T-helper 2 cell treated with Interferon-gamma antibody and Interleukin-4, amounts not matched to agents 5 μg/mL and 100 μg/mL, for 36 hours (primary cell): ENCODE results near the gene FAM98A.
A peak's percentile ranks its signal among the peaks of the same experiment; 100 is the strongest.

Source experiments
- DNase-seq: peaks from one replicate; pipeline ENCODE4 v3.0.0; 2021; ENCODE audit warnings: low spot score
- H3K27ac Mint-ChIP-seq: one replicate; pipeline ENCODE4 v1.8.0; 2021; ENCODE audit warnings: mild to moderate bottlenecking, mixed read lengths
- H3K27me3 Mint-ChIP-seq: one replicate; pipeline ENCODE4 v1.8.0; 2021; ENCODE audit warnings: low read depth, mixed read lengths
- H3K36me3 Mint-ChIP-seq: one replicate; pipeline ENCODE4 v1.8.0; 2021; ENCODE audit warnings: low read depth, mixed read lengths
- H3K4me1 Mint-ChIP-seq: one replicate; pipeline ENCODE4 v1.8.0; 2021; ENCODE audit warnings: low read depth, mixed read lengths
- H3K4me3 Mint-ChIP-seq: one replicate; pipeline ENCODE4 v1.8.0; 2022; ENCODE audit warnings: mild to moderate bottlenecking, moderate library complexity, mixed read lengths
- H3K9me3 Mint-ChIP-seq: one replicate; pipeline ENCODE4 v1.8.0; 2021; ENCODE audit warnings: mixed read lengths

Gene FAM98A

DNA sequence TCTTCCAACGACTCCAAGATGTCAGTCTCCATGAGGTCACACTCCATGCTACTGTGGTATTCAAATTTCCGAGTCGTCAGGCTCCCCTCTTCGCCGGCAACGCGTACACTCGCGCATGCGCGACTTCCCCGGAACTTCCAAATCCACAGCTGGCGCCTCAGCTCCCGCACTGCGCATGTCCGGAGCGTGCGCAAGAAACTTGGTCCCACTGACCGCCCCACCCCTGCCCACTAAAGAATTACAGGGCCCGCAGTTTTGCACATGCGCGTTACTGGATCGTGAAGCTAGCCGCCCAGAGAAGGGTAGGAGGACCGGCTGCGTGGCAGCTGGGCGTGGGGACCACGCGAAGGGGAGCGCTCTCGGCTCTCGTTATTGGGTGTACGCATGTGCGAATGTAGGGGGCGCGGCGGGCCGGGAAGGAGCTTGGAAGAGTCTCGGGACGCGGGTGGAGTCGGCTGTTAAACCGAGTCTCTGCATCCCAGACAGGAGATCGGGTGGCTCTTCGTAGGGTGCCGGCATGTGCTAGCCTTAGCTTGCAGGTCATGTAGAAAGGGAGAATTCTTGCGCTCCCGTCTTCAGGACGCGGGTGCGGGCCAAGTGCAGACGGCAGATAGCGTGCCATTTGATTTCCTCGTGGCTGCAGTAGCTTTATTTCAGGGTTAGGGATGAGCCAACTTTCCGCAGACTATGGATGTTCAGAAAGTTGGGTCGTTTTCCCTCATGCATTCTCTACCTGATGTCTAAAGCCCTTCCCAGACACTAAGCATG lies at the start of gene FAM98A:
Gene FAM98A, minus strand, starts transcription at position 125 of the 768 bp plus-strand sequence. Its CDS starts 78 bp downstream, at position 47.
- Mint-ChIP-seq H3K4me3 (peak within 1 kb of the TSS; percentile 96), H3K36me3 (peaks cover 9% of the 10 kb centered on the region)

DNA sequence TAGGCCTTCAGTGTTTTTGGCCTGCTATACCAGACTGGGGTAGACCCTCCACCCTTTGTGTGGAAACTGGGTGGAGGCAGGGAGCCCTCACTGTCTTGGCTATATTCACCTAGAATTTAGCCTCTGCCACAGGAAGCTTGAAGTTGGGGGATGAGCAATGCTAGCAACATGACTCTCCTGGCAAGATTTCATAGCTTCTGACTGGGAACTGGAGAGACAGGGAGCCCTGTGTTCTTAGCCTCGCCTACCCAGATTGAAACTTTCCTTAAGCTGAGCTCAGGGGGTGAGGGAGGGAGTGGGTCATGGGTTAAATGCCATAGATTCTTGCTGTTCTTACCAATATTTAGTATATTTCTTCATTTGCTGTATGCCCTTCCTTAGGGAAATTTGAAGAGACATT lies 46.8 kb upstream of the FAM98A start:
- Mint-ChIP-seq H3K4me3 (no peak overlapping the region), H3K27me3 (no peaks in the 10 kb centered on the region), H3K27ac (no peak overlapping the region), H3K36me3 (no peaks in the 10 kb centered on the region), H3K4me1 (no peaks in the 10 kb centered on the region), H3K9me3 (peaks cover 5% of the 10 kb centered on the region)
- no peak for DNase-seq

More for the DNA sequence above, at the start of gene FAM98A:
- Mint-ChIP-seq H3K9me3 (no peaks in the 10 kb centered on the region), H3K27me3 (peaks cover 5% of the 10 kb centered on the region), H3K4me1 (peaks cover 27% of the 10 kb centered on the region), H3K27ac (peak within 1 kb of the TSS; percentile 94)
- DNase-seq, result peak; percentile 99

DNA sequence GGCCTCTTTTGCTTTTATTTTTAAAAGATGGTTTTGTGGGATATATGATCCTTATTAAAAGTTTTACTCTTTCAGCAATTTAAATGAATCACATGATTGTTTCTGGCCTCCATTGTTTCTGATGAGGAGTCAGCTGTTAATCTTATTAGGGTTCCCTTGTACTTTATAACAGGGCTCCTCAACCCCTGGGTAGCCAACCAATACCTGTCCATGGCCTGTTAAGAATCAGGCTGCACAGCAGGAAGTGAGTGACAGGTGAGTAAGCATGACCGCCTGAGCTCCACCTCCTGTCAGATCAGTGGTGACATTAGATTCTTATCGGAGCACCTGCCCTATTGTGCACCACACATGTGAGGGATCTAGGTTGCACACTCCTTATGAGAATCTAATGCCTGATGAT lies 45.1 kb upstream of the FAM98A start:
- H3K27me3 Mint-ChIP-seq, result no peaks in the 10 kb centered on the region
- H3K9me3 Mint-ChIP-seq, result peaks cover 5% of the 10 kb centered on the region
- no peak overlapping the region for H3K4me3 Mint-ChIP-seq
- H3K36me3 Mint-ChIP-seq, result no peaks in the 10 kb centered on the region
- H3K4me1 Mint-ChIP-seq, result no peaks in the 10 kb centered on the region
- no peak for DNase-seq
- H3K27ac Mint-ChIP-seq, result no peak overlapping the region

DNA sequence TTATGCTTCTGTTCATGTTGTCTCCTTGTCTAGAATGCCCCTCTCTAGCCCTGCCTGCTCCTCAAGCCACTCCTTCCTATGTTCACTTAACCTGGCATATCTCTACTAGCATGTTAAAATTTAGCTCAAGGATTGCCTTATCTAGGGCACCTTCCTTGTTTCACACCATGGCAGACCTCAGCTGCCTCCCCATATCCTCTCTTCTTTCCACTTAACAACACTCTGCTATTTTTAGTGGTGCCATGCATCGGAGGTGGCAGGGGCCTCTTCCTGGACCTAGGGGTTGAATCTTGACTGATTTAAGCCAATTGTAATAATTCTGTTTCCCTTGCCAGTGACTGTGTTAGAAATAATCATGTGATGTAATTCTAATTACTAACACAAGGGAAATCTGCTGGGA lies 36.9 kb upstream of the FAM98A start:
- no peak overlapping the region for H3K4me3 Mint-ChIP-seq
- H3K36me3 Mint-ChIP-seq, result no peaks in the 10 kb centered on the region
- no peaks in the 10 kb centered on the region for H3K4me1 Mint-ChIP-seq
- no peaks in the 10 kb centered on the region for H3K27me3 Mint-ChIP-seq
- no peak overlapping the region for H3K27ac Mint-ChIP-seq
- DNase-seq, result no peak
- no peaks in the 10 kb centered on the region for H3K9me3 Mint-ChIP-seq

DNA sequence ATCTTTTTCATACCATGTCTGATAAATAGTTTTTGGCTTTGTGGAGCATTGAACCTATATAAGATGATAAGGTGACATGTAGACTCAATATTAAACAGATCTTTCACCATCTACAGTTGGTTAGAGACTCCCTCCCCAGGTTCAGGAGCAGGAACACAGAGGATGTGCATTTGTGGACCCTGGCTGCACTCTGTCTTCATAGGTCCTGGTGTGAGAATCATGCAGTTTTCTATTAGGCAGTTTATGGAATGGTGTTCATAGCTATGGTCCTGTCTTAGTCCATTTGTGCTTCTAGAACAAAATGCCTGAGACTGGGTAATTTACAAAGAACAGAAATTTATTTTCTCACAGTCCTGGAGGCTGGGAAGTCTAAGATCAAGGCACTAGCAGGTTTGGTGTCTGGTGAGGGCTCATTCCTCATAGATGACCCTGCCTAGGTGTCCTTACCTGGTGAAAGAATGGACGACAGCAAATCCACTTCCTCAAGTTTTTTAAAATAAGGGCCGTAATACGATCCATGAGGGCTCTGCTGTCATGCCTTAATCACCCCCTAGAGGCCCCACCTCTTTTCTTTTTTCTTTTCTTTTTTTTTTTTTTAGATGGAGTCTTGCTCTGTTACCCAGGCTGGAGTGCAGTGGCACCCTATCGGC lies 35.3 kb upstream of the FAM98A start:
- DNase-seq, result no peak
- Mint-ChIP-seq H3K27ac (no peak overlapping the region), H3K4me3 (no peak overlapping the region), H3K4me1 (no peaks in the 10 kb centered on the region), H3K9me3 (no peaks in the 10 kb centered on the region), H3K36me3 (no peaks in the 10 kb centered on the region), H3K27me3 (no peaks in the 10 kb centered on the region)

DNA sequence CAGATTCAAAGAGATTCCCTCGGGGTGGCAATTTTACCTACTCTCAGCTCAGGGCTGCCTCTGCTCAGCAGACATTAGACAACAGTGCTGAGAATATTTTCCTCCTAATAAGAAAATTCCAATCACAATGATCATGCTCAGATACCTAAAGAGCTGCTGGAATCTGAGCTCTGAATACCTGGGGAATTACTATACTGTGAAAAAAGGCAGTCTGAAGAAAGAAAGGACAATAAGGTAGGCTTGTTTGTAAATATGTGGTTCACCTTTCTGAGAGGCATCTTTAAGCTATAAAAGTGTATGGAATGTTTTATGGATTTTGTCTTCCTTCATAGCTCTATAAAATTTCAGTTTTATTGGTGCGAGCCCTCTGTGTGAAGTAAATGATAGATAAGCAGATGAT lies 34.2 kb upstream of the FAM98A start:
- Mint-ChIP-seq H3K36me3 (no peaks in the 10 kb centered on the region), H3K9me3 (no peaks in the 10 kb centered on the region), H3K4me3 (no peak overlapping the region), H3K4me1 (no peaks in the 10 kb centered on the region), H3K27ac (no peak overlapping the region), H3K27me3 (no peaks in the 10 kb centered on the region)
- DNase-seq, result no peak

DNA sequence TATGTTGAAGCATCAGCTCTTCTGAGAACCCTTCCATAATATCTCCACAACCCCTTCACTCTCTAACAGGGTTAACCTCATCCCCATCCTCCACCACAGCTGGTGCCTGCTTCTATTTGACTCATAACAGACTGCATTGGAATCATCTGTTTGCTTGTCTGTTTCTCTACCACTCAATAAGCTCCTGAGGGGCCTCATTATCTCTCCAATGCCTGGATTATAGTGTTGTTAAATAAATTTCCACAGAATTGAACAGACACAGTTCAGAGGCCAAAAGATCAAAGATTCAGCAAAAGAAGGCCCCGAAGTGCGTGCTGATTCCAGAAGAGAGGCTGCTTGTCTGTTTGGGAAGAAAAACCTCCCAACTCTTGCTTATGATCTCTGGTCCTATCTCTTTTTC lies 33.7 kb upstream of the FAM98A start:
- Mint-ChIP-seq H3K27ac (no peak overlapping the region), H3K36me3 (no peaks in the 10 kb centered on the region), H3K4me3 (no peak overlapping the region), H3K9me3 (no peaks in the 10 kb centered on the region), H3K4me1 (no peaks in the 10 kb centered on the region), H3K27me3 (no peaks in the 10 kb centered on the region)
- DNase-seq, result no peak

DNA sequence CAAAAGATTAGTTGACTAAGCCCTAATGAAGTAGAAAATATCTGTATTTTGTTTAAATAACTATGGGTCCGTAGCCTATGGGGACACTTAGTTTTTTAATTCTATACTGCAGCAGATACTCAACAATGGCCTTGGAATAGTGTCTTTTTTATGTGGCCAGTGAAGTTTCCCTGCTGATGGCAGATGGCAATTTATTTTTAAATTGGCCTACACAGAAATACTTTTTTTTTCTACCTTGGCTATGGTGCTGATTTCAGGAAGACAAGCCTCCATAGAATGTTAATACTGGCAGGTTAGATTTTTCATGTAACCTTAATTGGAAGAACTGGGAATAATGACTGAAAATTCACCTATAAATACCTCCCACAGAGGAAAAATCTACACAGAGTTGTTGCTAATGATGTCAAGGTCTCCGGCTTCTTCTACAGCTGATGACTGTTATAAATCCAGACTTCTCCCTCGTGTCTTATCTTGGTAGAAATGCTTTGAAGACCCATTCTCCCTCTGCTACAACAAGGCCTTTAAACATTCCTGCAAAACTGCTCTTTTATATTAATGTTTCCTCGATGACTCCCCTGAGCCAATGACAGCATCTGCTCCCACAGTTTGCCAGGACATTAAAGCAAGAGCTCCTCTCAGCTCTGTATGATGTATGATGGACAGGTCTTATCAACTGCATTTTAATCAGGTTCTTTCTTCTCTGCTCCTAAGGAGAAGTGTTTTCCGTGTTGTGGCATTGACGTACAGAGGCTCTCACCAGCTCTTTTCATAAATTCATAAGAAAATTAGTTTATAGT lies 29.1 kb upstream of the FAM98A start:
- no peak for DNase-seq
- Mint-ChIP-seq H3K36me3 (no peaks in the 10 kb centered on the region), H3K4me1 (no peaks in the 10 kb centered on the region), H3K4me3 (no peak overlapping the region), H3K27me3 (peaks cover 2% of the 10 kb centered on the region), H3K9me3 (no peaks in the 10 kb centered on the region), H3K27ac (no peak overlapping the region)

DNA sequence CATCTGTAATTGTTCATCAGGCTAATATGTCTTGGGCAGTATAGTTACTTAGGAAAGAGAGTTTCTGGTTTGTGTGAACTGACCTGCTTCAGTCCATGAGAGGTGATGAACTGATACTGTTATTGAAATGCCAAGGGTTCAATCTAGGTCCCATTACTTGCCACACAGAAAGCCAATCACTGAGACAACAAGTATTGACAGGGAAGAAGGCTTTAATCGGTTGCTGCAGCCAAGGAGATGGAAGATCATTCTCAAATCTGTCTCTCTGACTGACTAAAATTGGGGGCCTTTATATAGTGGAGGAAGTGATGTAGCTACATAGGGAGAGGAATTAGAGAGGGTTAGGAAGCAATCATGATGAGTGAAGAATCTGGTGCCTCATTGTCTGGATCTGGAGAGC lies 19.9 kb upstream of the FAM98A start:
- Mint-ChIP-seq H3K36me3 (no peaks in the 10 kb centered on the region), H3K27ac (no peak overlapping the region), H3K27me3 (no peaks in the 10 kb centered on the region), H3K9me3 (peaks cover 44% of the 10 kb centered on the region), H3K4me1 (no peaks in the 10 kb centered on the region), H3K4me3 (no peak overlapping the region)
- DNase-seq, result no peak

DNA sequence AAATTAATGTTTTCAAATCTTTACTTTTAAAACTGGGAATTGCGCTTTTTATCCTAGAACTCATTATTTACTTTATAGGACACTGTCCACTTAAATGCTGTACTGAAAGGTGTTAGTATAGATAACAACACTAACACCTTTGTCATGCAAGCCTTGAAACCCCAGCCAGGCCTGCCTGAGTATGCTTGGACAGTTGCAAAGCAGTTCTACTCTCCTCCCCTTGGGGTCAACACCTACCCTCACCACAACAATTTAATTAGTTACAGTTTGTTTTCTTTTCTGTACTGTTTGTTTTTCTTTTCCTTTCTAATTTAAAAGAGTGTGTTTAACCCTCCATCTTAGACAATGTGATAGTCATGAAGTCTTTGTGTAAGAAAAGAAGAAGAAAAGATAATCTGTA lies 18.9 kb upstream of the FAM98A start:
- H3K9me3 Mint-ChIP-seq, result peaks cover 44% of the 10 kb centered on the region
- H3K4me1 Mint-ChIP-seq, result no peaks in the 10 kb centered on the region
- H3K4me3 Mint-ChIP-seq, result no peak overlapping the region
- H3K27ac Mint-ChIP-seq, result no peak overlapping the region
- no peaks in the 10 kb centered on the region for H3K36me3 Mint-ChIP-seq
- H3K27me3 Mint-ChIP-seq, result no peaks in the 10 kb centered on the region
- no peak for DNase-seq

DNA sequence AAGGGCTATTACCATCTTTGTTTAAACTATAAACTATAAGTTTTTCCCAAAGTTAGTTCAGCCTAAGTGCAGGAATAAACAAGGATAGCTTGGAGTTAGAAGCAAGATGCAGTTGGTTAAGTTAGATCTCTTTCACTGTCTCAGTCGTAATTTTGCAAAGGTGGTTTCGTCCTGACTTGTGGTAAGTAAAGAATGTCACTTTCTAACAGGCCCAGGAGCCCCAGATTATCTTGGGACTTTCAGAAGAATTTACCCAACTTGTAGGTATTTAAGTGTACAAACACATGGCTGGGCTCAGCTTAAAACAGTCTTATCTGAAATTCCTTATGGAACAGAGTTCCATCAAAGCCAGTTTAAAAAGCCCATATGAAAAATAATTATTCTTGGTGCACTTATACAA lies 18.3 kb upstream of the FAM98A start:
- Mint-ChIP-seq H3K9me3 (peaks cover 44% of the 10 kb centered on the region), H3K36me3 (no peaks in the 10 kb centered on the region), H3K27ac (no peak overlapping the region), H3K27me3 (no peaks in the 10 kb centered on the region), H3K4me3 (no peak overlapping the region), H3K4me1 (no peaks in the 10 kb centered on the region)
- no peak for DNase-seq

DNA sequence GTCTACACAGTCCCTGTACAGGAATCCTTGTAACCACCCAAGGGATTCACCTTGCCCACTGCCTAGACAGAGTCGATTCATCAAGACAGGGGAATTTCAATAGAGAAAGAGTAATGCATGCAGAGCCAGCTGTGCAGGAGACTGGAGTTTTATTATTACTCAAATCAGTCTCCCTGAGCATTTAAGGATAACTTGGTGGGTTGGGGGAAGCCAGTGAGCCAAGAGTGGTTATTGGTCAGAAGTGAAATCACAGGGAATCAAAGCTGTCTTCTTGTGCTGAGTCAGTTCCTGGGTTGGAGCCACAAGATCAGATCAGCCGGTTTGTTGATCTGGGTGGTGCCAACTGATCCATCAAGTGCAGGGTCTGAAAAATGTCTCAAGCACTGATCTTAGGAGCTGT lies 17.8 kb upstream of the FAM98A start:
- no peak for DNase-seq
- Mint-ChIP-seq H3K27me3 (no peaks in the 10 kb centered on the region), H3K36me3 (no peaks in the 10 kb centered on the region), H3K4me3 (no peak overlapping the region), H3K4me1 (no peaks in the 10 kb centered on the region), H3K27ac (no peak overlapping the region), H3K9me3 (peaks cover 44% of the 10 kb centered on the region)

DNA sequence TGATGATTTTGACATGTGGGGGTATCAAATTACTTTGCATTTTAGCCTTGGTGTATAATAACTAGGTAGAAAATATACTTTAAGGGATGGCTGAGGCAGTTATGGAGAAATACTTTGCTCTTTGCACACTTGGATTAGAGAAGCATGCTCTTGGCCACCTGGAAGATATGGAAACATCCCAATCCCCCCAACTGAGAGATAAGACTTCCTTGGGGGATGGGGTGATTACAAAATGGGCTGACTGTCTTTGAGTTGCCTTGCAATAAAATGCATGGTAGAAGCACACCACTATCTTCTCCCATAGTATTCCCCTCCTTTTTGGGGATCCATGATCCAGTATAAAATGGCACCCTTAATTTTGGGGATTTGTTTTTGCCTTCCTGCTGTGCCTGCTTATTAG lies 15.1 kb upstream of the FAM98A start:
- no peak overlapping the region for H3K4me3 Mint-ChIP-seq
- H3K27me3 Mint-ChIP-seq, result no peaks in the 10 kb centered on the region
- H3K36me3 Mint-ChIP-seq, result no peaks in the 10 kb centered on the region
- H3K27ac Mint-ChIP-seq, result no peak overlapping the region
- no peaks in the 10 kb centered on the region for H3K4me1 Mint-ChIP-seq
- DNase-seq, result no peak
- H3K9me3 Mint-ChIP-seq, result peaks cover 38% of the 10 kb centered on the region

DNA sequence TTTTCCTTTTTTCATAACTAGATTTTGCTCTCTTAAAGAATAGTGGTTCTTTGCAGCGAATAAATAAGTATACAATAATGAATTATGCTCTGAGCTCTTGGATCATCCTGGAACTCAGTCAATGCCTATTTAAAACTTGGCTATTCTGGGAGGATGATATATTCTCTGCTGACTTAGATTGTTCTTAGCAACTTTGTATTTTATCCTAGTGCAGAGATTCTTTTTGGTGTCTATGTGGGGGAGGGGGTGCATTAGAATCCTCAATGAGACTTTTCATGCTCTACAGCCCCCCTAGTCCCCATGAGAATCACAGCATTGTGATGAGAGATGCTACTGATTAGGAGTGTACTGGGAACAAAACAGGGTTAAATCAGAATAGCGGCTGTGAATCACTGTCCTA lies 8.8 kb upstream of the FAM98A start:
- H3K36me3 Mint-ChIP-seq, result no peaks in the 10 kb centered on the region
- no peaks in the 10 kb centered on the region for H3K4me1 Mint-ChIP-seq
- no peak overlapping the region for H3K27ac Mint-ChIP-seq
- DNase-seq, result no peak
- peaks cover 3% of the 10 kb centered on the region for H3K27me3 Mint-ChIP-seq
- no peaks in the 10 kb centered on the region for H3K9me3 Mint-ChIP-seq
- no peak overlapping the region for H3K4me3 Mint-ChIP-seq
